Neural cell (in vitro differentiated cells): ENCODE data around the gene IKZF5. TPM values are rescaled to one million over a fixed set of nuclear protein-coding genes. Genes with fewer than 3 reads are reported as not detected.

ENCODE experiments used
- H2AFZ ChIP-seq: fragments of 200-600, 300-800 bp; sonication (generic), shearing (Covaris generic); 2 replicates; pipeline ENCODE4 v1.6.0; 2014; ENCODE audit warnings: low read depth, mild to moderate bottlenecking, antibody characterized with exemption, low read length, moderate library complexity
- H3F3A ChIP-seq: fragments of 200-600 bp; shearing (Covaris generic); 2 replicates; pipeline ENCODE4 v1.6.1; 2016; ENCODE audit warnings: mild to moderate bottlenecking, moderate library complexity, mixed read lengths, antibody characterized with exemption, low read length; ENCODE audit not compliant: insufficient read depth, poor library complexity, severe bottlenecking
- H3K27ac ChIP-seq: fragments of 200-600, 300-800 bp; sonication (generic), shearing (Covaris generic); 2 replicates; pipeline ENCODE4 v1.5.1; 2014; ENCODE audit warnings: mild to moderate bottlenecking, low read length, moderate library complexity
- H3K27me3 ChIP-seq: fragments of 300-800, 200-600 bp; sonication (generic), shearing (Covaris generic); 2 replicates; pipeline ENCODE4 v1.6.0; 2014; ENCODE audit warnings: mild to moderate bottlenecking, low read depth, low read length, moderate library complexity; ENCODE audit not compliant: insufficient read depth
- H3K36me3 ChIP-seq: fragments of 300-800, 200-600 bp; sonication (generic), shearing (Covaris generic); 2 replicates; pipeline ENCODE4 v1.5.1; 2014; ENCODE audit warnings: mild to moderate bottlenecking, antibody characterized with exemption, low read length, moderate library complexity; ENCODE audit not compliant: insufficient read depth
- H3K4me2 ChIP-seq: fragments of 300-800, 200-600 bp; sonication (generic), shearing (Covaris generic); 2 replicates; pipeline ENCODE4 v1.6.0; 2014; ENCODE audit warnings: mild to moderate bottlenecking, low read length
- H3K4me3 ChIP-seq: fragments of 300-800, 200-600 bp; sonication (generic), shearing (Covaris generic); 2 replicates; pipeline ENCODE4 v1.5.1; 2014; ENCODE audit warnings: mild to moderate bottlenecking, low read length, moderate library complexity
- H3K79me2 ChIP-seq: fragments of 200-600 bp; shearing (Covaris generic); replicated peaks from 2 replicates; pipeline ENCODE4 v1.6.0; 2014; ENCODE audit warnings: mild to moderate bottlenecking, low read length, moderate library complexity; ENCODE audit not compliant: insufficient read depth
- H3K9ac ChIP-seq: fragments of 300-800, 200-600 bp; sonication (generic), shearing (Covaris generic); 2 replicates; pipeline ENCODE4 v1.6.1; 2016; ENCODE audit warnings: mild to moderate bottlenecking, low read length, mixed read lengths
- H3K9me2 ChIP-seq: fragments of 200-600 bp; shearing (Covaris generic); 2 replicates; pipeline ENCODE4 v1.6.1; 2016; ENCODE audit warnings: mild to moderate bottlenecking, low read length, mixed read lengths; ENCODE audit not compliant: insufficient read depth
- H3K9me3 ChIP-seq: fragments of 200-600, 300-800 bp; sonication (generic), shearing (Covaris generic); 2 replicates; pipeline ENCODE4 v1.6.1; 2016; ENCODE audit warnings: mild to moderate bottlenecking, mixed run types, low read length, moderate library complexity, mixed read lengths
- H4K20me1 ChIP-seq: fragments of 200-600 bp; shearing (Covaris generic); 2 replicates; pipeline ENCODE4 v1.6.1; 2016; ENCODE audit warnings: mild to moderate bottlenecking, mixed run types; ENCODE audit not compliant: insufficient read depth
- EP300 ChIP-seq: fragments of 450-650 bp; conservative IDR thresholded peaks from 2 replicates; pipeline ENCODE4 v1.6.1; 2014; ENCODE audit warnings: antibody characterized with exemption, mild to moderate bottlenecking, moderate library complexity; ENCODE audit not compliant: poor library complexity, severe bottlenecking
- EZH2 ChIP-seq: fragments of 200-600, 300-800 bp; shearing (Covaris generic), sonication (generic); IDR thresholded peaks from 2 replicates; pipeline ENCODE4 v1.6.1; 2014; ENCODE audit warnings: antibody characterized with exemption, low read length, borderline replicate concordance, mild to moderate bottlenecking; ENCODE audit not compliant: insufficient read depth, poor library complexity, severe bottlenecking
- MXI1 ChIP-seq: fragments of 450-650 bp; conservative IDR thresholded peaks from 2 replicates; pipeline ENCODE4 v1.6.1; 2014; ENCODE audit warnings: antibody characterized with exemption, mild to moderate bottlenecking; ENCODE audit not compliant: poor library complexity, severe bottlenecking
- POLR2AphosphoS5 ChIP-seq: IDR thresholded peaks from 2 replicates; pipeline ENCODE4 v1.6.1; 2012
- RAD21 ChIP-seq: fragments of 450-650 bp; conservative IDR thresholded peaks from 2 replicates; pipeline ENCODE4 v1.6.1; 2014; ENCODE audit warnings: antibody characterized with exemption, mild to moderate bottlenecking, moderate library complexity
- SMC3 ChIP-seq: fragments of 450-650 bp; conservative IDR thresholded peaks from 2 replicates; pipeline ENCODE4 v1.6.1; 2014; ENCODE audit warnings: antibody characterized with exemption, mild to moderate bottlenecking, moderate library complexity; ENCODE audit not compliant: poor library complexity
- TAF1 ChIP-seq: IDR thresholded peaks from 2 replicates; pipeline ENCODE4 v1.6.1; 2012; ENCODE audit warnings: low read depth
- polyA plus RNA-seq: library from polyadenylated mRNA; depleted of rRNA; stranded (reverse); fragments of >200 nt; gene quantifications from 2 replicates; pipeline ENCODE4 v1.2.3, GENCODE V29; 2014
- TF ChIP-seq, protein P1 (sequence below): fragments of 450-650 bp; IDR thresholded peaks from 2 replicates; pipeline ENCODE4 v1.5.1; 2014; ENCODE audit warnings: antibody characterized with exemption, mild to moderate bottlenecking, moderate library complexity; ENCODE audit not compliant: poor library complexity, severe bottlenecking
- TF ChIP-seq, protein P2 (sequence below): IDR thresholded peaks from 2 replicates; pipeline ENCODE4 v1.6.1; 2012; ENCODE audit warnings: borderline replicate concordance

IKZF5 gene
- polyA plus RNA-seq, 1 donor from 2014 or later, result 11.0 TPM

DNA sequence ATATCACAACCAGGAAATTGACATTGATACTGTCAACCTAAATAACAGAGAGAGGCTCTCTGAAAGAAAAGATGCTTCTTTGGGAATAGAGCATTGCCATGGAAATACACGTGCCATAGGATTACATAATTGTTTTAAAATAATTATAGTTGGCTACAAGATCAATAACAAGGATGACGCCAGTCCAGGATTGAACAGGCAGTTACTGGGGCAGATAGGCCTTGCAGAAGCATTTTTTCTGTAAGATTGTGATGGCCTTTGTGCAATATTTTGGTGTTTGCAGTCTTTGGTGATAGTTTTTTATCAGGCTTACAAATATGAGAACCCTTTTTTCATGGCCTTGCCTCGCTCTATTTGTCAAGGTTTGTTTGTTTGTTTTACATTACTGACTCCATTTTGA lies 10.7 kb upstream of the IKZF5 start:
- Histone ChIP-seq H3K9me3 (no peaks in the 10 kb centered on the region), H3K27me3 (no peaks in the 10 kb centered on the region), H4K20me1 (no peaks in the 10 kb centered on the region), H3K9me2 (no peaks in the 10 kb centered on the region), H3K4me3 (no peak overlapping the region), H3K36me3 (no peaks in the 10 kb centered on the region), H3K27ac (no peak overlapping the region), H2AFZ (no peak overlapping the region), H3K4me2 (no peak overlapping the region), H3K79me2 (no peaks in the 10 kb centered on the region), H3F3A (no peaks in the 10 kb centered on the region), H3K9ac (no peak overlapping the region)
- TF ChIP-seq EP300 (no peak), RAD21 (no peak), EZH2 (no peak), SMC3 (no peak), MXI1 (no peak), TAF1 (no peak), POLR2AphosphoS5 (no peak)
- TF ChIP-seq, protein P1, sequence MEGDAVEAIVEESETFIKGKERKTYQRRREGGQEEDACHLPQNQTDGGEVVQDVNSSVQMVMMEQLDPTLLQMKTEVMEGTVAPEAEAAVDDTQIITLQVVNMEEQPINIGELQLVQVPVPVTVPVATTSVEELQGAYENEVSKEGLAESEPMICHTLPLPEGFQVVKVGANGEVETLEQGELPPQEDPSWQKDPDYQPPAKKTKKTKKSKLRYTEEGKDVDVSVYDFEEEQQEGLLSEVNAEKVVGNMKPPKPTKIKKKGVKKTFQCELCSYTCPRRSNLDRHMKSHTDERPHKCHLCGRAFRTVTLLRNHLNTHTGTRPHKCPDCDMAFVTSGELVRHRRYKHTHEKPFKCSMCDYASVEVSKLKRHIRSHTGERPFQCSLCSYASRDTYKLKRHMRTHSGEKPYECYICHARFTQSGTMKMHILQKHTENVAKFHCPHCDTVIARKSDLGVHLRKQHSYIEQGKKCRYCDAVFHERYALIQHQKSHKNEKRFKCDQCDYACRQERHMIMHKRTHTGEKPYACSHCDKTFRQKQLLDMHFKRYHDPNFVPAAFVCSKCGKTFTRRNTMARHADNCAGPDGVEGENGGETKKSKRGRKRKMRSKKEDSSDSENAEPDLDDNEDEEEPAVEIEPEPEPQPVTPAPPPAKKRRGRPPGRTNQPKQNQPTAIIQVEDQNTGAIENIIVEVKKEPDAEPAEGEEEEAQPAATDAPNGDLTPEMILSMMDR, result no peak
- TF ChIP-seq, protein P2, sequence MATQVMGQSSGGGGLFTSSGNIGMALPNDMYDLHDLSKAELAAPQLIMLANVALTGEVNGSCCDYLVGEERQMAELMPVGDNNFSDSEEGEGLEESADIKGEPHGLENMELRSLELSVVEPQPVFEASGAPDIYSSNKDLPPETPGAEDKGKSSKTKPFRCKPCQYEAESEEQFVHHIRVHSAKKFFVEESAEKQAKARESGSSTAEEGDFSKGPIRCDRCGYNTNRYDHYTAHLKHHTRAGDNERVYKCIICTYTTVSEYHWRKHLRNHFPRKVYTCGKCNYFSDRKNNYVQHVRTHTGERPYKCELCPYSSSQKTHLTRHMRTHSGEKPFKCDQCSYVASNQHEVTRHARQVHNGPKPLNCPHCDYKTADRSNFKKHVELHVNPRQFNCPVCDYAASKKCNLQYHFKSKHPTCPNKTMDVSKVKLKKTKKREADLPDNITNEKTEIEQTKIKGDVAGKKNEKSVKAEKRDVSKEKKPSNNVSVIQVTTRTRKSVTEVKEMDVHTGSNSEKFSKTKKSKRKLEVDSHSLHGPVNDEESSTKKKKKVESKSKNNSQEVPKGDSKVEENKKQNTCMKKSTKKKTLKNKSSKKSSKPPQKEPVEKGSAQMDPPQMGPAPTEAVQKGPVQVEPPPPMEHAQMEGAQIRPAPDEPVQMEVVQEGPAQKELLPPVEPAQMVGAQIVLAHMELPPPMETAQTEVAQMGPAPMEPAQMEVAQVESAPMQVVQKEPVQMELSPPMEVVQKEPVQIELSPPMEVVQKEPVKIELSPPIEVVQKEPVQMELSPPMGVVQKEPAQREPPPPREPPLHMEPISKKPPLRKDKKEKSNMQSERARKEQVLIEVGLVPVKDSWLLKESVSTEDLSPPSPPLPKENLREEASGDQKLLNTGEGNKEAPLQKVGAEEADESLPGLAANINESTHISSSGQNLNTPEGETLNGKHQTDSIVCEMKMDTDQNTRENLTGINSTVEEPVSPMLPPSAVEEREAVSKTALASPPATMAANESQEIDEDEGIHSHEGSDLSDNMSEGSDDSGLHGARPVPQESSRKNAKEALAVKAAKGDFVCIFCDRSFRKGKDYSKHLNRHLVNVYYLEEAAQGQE, result no peak

DNA sequence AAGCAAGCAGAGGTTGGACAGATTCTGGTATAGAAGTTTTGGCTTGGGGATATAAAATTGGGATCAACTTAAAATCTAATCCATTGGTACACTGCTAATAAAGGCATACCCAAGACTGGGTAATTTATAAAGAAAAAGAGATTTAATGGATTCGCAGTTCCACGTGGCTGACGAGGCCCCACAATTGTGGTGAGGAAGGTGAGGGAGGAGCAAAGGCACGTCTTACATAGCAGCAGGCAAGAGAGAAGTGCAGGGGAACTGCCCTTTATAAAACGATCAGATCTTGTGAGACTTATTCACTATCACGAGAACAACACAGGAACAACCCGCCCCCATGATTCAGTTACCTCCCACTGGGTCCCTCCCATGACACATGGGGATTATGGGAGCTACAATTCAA lies 9.9 kb upstream of the IKZF5 start:
- no peaks in the 10 kb centered on the region for H3K36me3 ChIP-seq
- H3K9ac ChIP-seq, result no peak overlapping the region
- H3K4me2 ChIP-seq, result no peak overlapping the region
- no peaks in the 10 kb centered on the region for H4K20me1 ChIP-seq
- no peaks in the 10 kb centered on the region for H3K9me3 ChIP-seq
- H3K79me2 ChIP-seq, result no peaks in the 10 kb centered on the region
- H3K9me2 ChIP-seq, result no peaks in the 10 kb centered on the region
- TF ChIP-seq EZH2, result no peak
- TF ChIP-seq, protein P1, result no peak
- TF ChIP-seq MXI1, result no peak
- TF ChIP-seq TAF1, result no peak
- TF ChIP-seq, protein P2, result no peak
- no peak for TF ChIP-seq EP300
- no peak for TF ChIP-seq POLR2AphosphoS5
- no peaks in the 10 kb centered on the region for H3K27me3 ChIP-seq
- no peak overlapping the region for H3K4me3 ChIP-seq
- H3K27ac ChIP-seq, result no peak overlapping the region
- no peaks in the 10 kb centered on the region for H3F3A ChIP-seq
- H2AFZ ChIP-seq, result no peak overlapping the region
